ENCODE results near the gene MYL10. TPM values are rescaled to one million over a fixed set of nuclear protein-coding genes. Genes with fewer than 3 reads are reported as not detected.

MYL10 gene
- total and polyA plus RNA-seq, 2 of the 8 experiments (the other 6 are each of a cell fraction or from before 2014, with no cell fraction given) = 0.18 TPM; not detected in 1

- H3K36me3 ChIP-seq (ENCODE audit: control insufficient read depth in 2 of 4, insufficient read depth in 4 of 4, low read length in 3 of 4) = no peaks in the 10 kb centered on the region
- no peak overlapping the region for H4K8ac ChIP-seq (ENCODE audit: extremely low read depth, insufficient read depth, low read length)
- H4K91ac ChIP-seq (replicated peaks; ENCODE audit: insufficient read length, low read length) = no peak overlapping the region
- H2BK120ac ChIP-seq (replicated peaks; ENCODE audit: low read depth, low read length) = no peak overlapping the region
- H3K23me2 ChIP-seq (ENCODE audit: low read depth, low read length) = no peaks in the 10 kb centered on the region
- H3K4me3 ChIP-seq (ENCODE audit: extremely low read depth in 1 of 4, insufficient read depth in 2 of 4, low read depth in 3 of 4, low read length in 4 of 4) = no peak overlapping the region
- no peaks in the 10 kb centered on the region; a peak in 2 of 7 replicates for H3K4me1 ChIP-seq (replicated peaks in 1 of 4; ENCODE audit: control insufficient read depth in 3 of 4, insufficient read depth in 4 of 4, low read length in 3 of 4)
- H3K79me1 ChIP-seq (ENCODE audit: low read depth, low read length) = no peaks in the 10 kb centered on the region
- no peak overlapping the region for H3K23ac ChIP-seq (ENCODE audit: insufficient read length)
- no peak for FAIRE-seq
- H3K9me3 ChIP-seq (ENCODE audit: insufficient read depth in 2 of 2, low read depth in 1 of 2, low read length in 1 of 2) = peaks cover 10% of the 10 kb centered on the region in 2 experiments
- no peak overlapping the region for H2BK12ac ChIP-seq (ENCODE audit: low read depth, low read length)
- H2BK20ac ChIP-seq (ENCODE audit: low read length) = no peak overlapping the region
- H2AFZ ChIP-seq (ENCODE audit: low read length) = no peak overlapping the region
- H3K18ac ChIP-seq (ENCODE audit: extremely low read depth, low read length) = no peak overlapping the region
- WGBS, 2 experiments (ENCODE audit: extremely low coverage in 1 of 2, insufficient coverage in 1 of 2, insufficient read length in 1 of 2, insufficient replicate concordance in 2 of 2, low coverage in 1 of 2, low lambda C conversion rate in 2 of 2, missing lambda C conversion rate in 1 of 2) = 91% methylated on average over 7 of the region's 7 CpGs; no CpG with 5 or more reads in 1 of the 2 experiments
- H3K14ac ChIP-seq (ENCODE audit: insufficient read length) = no peak overlapping the region
- no peak overlapping the region for H3K4ac ChIP-seq (replicated peaks; ENCODE audit: insufficient read length, low read depth, low read length)
- no peak for DNase-seq (ENCODE audit: low read depth in 1 of 2, low spot score in 2 of 2)
- H3K56ac ChIP-seq (replicated peaks; ENCODE audit: insufficient read length, low read depth, low read length) = no peak overlapping the region
- no peak overlapping the region for H4K5ac ChIP-seq (ENCODE audit: insufficient read length, low read depth, low read length)
- H3K27me3 ChIP-seq (replicated peaks in 1 of 4; ENCODE audit: control insufficient read depth in 3 of 4, extremely low read depth in 1 of 4, insufficient read depth in 3 of 4, low read length in 3 of 4) = no peaks in the 10 kb centered on the region
- CTCF ChIA-PET (ENCODE audit: partially characterized antibody) = interaction anchor here (1.3 to 2.1 kb wide), 3 partner anchors 38 to 268 kb away, joined by 3 to 8 read pairs (median 4); no protein-coding TSS in a partner anchor
- no peaks in the 10 kb centered on the region for H4K20me1 ChIP-seq (replicated peaks in 1 of 2; ENCODE audit: control insufficient read depth in 1 of 2, insufficient read depth in 2 of 2, low read length in 2 of 2)
- no peak overlapping the region for H3K27ac ChIP-seq (ENCODE audit: low read depth, low read length)
- H3K4me2 ChIP-seq (ENCODE audit: insufficient read depth in 1 of 2, low read depth in 2 of 2, low read length in 2 of 2) = no peak overlapping the region
- H2BK5ac ChIP-seq (ENCODE audit: low read depth, low read length) = no peak overlapping the region
- POLR2A ChIA-PET (ENCODE audit: partially characterized antibody) = interaction anchor here (1.2 kb wide), 1 partner anchor 19 kb away, joined by 4 read pairs; no protein-coding TSS in a partner anchor
- H2BK15ac ChIP-seq (ENCODE audit: low read length) = no peak overlapping the region
- no peak for TF ChIP-seq SIX5 (IDR thresholded peaks at IDR 0.05; ENCODE audit: low read depth, low read length)
- no peak for TF ChIP-seq PHF8 (conservative IDR thresholded peaks at IDR 0.05; ENCODE audit: low read depth, low read length)
- TF ChIP-seq CEBPB (IDR thresholded peaks at IDR 0.05; ENCODE audit: low read depth, low read length) = no peak
- TF ChIP-seq POLR2AphosphoS5 (IDR thresholded peaks at IDR 0.05; ENCODE audit: low read depth, low read length) = no peak
- no peak for TF ChIP-seq SRF (IDR thresholded peaks at IDR 0.05; ENCODE audit: low read depth, low read length)
- no peaks in the 10 kb centered on the region for H3K79me2 ChIP-seq (ENCODE audit: control insufficient read depth in 1 of 2, insufficient read depth in 2 of 2, low read length in 2 of 2)
- H3K9ac ChIP-seq (replicated peaks in 1 of 4; ENCODE audit: extremely low read depth in 1 of 4, low read depth in 3 of 4, low read length in 3 of 4) = no peak overlapping the region
- H2AK5ac ChIP-seq (ENCODE audit: low read depth, low read length) = no peak overlapping the region
These were observed 48.5 kb downstream of the MYL10 start for GRCh38 chr7:101580596-101580995.
